ENCODE results near the gene TIE1.

TIE1 gene

GRCh38 chr1:43300378-43301094, at the start of gene TIE1:
Gene TIE1, plus strand, starts transcription at chr1:43300982. Its CDS starts 90 bp downstream, at chr1:43301072.
- no peak for DNase-seq (ENCODE audit: low read depth in 2 of 2)

GRCh38 chr1:43251024-43251423, 49.8 kb upstream of the TIE1 start:
- DNase-seq (ENCODE audit: low read depth in 2 of 2): no peak

- DNase-seq (ENCODE audit: low read depth in 2 of 2): no peak
Observed at GRCh38 chr1:43252225-43252624, 48.6 kb upstream of the TIE1 start.

- DNase-seq (ENCODE audit: low read depth in 2 of 2): no peak
Observed at GRCh38 chr1:43253173-43253572, 47.6 kb upstream of the TIE1 start.

- no peak for DNase-seq (ENCODE audit: low read depth in 2 of 2)
Observed at GRCh38 chr1:43253876-43254275, 46.9 kb upstream of the TIE1 start.

GRCh38 chr1:43255438-43256210, 45.2 kb upstream of the TIE1 start:
- DNase-seq (ENCODE audit: low read depth in 2 of 2): no peak

- no peak for DNase-seq (ENCODE audit: low read depth in 2 of 2)
Observed at GRCh38 chr1:43256675-43257570, 43.9 kb upstream of the TIE1 start.

GRCh38 chr1:43258370-43258769, 42.4 kb upstream of the TIE1 start:
- no peak for DNase-seq (ENCODE audit: low read depth in 2 of 2)

- no peak for DNase-seq (ENCODE audit: low read depth in 2 of 2)
Observed at GRCh38 chr1:43265431-43265830, 35.4 kb upstream of the TIE1 start.

GRCh38 chr1:43266881-43267280, 33.9 kb upstream of the TIE1 start:
- no peak for DNase-seq (ENCODE audit: low read depth in 2 of 2)

GRCh38 chr1:43267291-43267805, 33.4 kb upstream of the TIE1 start:
- no peak for DNase-seq (ENCODE audit: low read depth in 2 of 2)

- no peak for DNase-seq (ENCODE audit: low read depth in 2 of 2)
Observed at GRCh38 chr1:43267818-43268425, 32.9 kb upstream of the TIE1 start.

- DNase-seq (ENCODE audit: low read depth in 2 of 2): no peak
Observed at GRCh38 chr1:43269627-43270375, 31.0 kb upstream of the TIE1 start, which contains the start of gene TMEM125. Gene TMEM125, plus strand, starts transcription at chr1:43269983. Its CDS starts 2,740 bp downstream, at chr1:43272723.

- DNase-seq (ENCODE audit: low read depth in 2 of 2): no peak
Observed at GRCh38 chr1:43270421-43271095, 30.2 kb upstream of the TIE1 start.

- DNase-seq (ENCODE audit: low read depth in 2 of 2): no peak
Observed at GRCh38 chr1:43271186-43272118, 29.3 kb upstream of the TIE1 start.

GRCh38 chr1:43272161-43272560, 28.6 kb upstream of the TIE1 start:
- no peak for DNase-seq (ENCODE audit: low read depth in 2 of 2)

GRCh38 chr1:43272576-43273571, 27.9 kb upstream of the TIE1 start:
- no peak for DNase-seq (ENCODE audit: low read depth in 2 of 2)

GRCh38 chr1:43273708-43274107, 27.1 kb upstream of the TIE1 start:
- DNase-seq (ENCODE audit: low read depth in 2 of 2): no peak

Measured in stimulated activated CD4-positive, alpha-beta T cell treated with anti-CD3 and anti-CD28 coated beads, Interleukin-4, amount 100 ng/mL, for 48 hours (primary cell).